Coronary artery (tissue), 2 donors: Measurements from ENCODE around the gene GTSE1.
A peak's percentile ranks its signal among the peaks of the same experiment; 100 is the strongest.

Experiments used
- DNase-seq: peaks from one replicate; pipeline ENCODE4 v3.0.0-alpha.2; 2017; ENCODE audit warnings: low spot score
- H3K27ac ChIP-seq, 2 donors: fragments of 200-600 bp; sonication (generic); one replicate each; pipeline ENCODE4 v1.5.1; 2016 to 2019
- H3K4me3 ChIP-seq: fragments of 200-600 bp; sonication (generic); 2 replicates; pipeline ENCODE4 v1.5.1; 2016; ENCODE audit warnings: mild to moderate bottlenecking, moderate library complexity
- TF ChIP-seq, protein P1 (sequence below): fragments of 200-600 bp; sonication (generic); IDR thresholded peaks from one replicate; pipeline ENCODE4 v1.5.1; 2019; ENCODE audit warnings: antibody characterized with exemption

GTSE1 gene

DNA sequence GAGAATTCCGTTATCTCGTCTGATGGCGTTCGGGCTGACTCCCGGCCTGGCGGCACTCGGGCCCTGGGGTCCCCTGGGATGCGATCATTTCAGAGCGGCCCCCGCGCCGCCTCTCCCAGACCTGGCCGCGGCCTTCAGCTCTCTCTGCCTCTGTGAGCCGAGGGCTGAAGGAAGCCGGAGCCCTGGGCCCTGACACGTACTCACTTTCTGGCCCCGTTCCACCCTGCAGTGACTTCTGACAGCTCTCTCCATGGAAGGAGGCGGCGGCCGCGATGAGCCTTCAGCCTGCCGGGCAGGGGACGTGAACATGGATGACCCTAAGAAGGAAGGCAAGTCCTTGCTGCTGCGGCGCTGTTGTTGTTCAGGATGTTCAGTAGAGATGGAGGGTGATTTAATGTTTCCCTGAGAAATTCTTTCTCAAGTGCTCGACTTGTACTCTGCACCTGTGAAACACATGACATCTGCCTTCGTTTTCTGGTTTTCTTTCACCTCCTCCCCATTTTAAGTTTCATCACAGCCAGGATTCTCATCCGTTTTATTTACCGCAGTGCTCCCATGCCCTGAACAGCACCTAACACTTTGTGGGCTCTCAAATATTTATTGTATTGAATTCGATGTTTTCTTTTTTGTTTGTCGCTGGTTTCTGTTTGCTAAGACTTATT is 612 bp downstream of the GTSE1 start:
- H3K27ac ChIP-seq = no peak overlapping the region
- DNase-seq = no peak
- TF ChIP-seq, protein P1, sequence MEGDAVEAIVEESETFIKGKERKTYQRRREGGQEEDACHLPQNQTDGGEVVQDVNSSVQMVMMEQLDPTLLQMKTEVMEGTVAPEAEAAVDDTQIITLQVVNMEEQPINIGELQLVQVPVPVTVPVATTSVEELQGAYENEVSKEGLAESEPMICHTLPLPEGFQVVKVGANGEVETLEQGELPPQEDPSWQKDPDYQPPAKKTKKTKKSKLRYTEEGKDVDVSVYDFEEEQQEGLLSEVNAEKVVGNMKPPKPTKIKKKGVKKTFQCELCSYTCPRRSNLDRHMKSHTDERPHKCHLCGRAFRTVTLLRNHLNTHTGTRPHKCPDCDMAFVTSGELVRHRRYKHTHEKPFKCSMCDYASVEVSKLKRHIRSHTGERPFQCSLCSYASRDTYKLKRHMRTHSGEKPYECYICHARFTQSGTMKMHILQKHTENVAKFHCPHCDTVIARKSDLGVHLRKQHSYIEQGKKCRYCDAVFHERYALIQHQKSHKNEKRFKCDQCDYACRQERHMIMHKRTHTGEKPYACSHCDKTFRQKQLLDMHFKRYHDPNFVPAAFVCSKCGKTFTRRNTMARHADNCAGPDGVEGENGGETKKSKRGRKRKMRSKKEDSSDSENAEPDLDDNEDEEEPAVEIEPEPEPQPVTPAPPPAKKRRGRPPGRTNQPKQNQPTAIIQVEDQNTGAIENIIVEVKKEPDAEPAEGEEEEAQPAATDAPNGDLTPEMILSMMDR = no peak
- peak overlapping the region; percentile 73 for H3K4me3 ChIP-seq

DNA sequence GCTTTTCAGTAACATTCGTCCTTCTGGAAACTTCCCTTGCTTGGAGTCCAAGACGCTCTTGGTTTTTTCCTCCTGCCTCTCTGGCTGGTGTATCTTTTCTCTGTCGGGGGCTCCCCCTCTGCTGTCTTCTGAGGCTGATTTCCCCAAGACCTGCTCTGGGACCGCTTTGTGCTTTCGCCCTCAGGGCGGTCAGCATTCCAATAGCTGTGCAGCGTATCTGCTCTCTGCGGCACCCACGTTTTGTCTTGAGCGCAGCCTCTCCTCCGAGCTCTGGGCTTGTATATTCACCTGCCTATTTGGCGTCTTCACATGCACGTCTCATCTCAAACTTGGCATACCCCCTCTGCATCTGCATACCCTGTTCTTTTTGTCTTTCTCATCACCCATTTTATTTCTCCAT is 2.4 kb downstream of the GTSE1 start:
- TF ChIP-seq, protein P1 = no peak
- H3K27ac ChIP-seq = no peak overlapping the region
- no peak overlapping the region for H3K4me3 ChIP-seq
- no peak for DNase-seq

DNA sequence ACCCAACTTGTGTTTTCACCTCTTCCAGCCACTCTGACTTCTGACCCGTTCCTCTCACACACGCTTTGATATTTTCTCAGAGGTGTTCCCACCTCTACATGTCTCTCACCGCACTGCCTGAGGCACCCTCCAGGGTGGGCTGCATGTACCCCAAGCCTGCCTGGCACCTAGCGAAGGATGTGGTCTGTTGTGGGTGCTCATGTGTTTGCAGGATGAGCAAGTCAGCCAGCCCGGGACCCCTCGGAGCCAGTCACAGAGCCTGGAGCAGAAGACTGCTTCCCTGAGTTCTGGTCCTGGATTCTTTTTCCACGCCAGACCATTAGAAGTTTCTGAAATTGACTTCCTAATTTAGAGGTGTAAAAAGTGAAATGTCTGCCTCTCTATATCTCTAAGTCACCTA is 3.8 kb downstream of the GTSE1 start:
- H3K4me3 ChIP-seq = no peak overlapping the region
- no peak for DNase-seq
- H3K27ac ChIP-seq = no peak overlapping the region
- TF ChIP-seq, protein P1 = no peak

DNA sequence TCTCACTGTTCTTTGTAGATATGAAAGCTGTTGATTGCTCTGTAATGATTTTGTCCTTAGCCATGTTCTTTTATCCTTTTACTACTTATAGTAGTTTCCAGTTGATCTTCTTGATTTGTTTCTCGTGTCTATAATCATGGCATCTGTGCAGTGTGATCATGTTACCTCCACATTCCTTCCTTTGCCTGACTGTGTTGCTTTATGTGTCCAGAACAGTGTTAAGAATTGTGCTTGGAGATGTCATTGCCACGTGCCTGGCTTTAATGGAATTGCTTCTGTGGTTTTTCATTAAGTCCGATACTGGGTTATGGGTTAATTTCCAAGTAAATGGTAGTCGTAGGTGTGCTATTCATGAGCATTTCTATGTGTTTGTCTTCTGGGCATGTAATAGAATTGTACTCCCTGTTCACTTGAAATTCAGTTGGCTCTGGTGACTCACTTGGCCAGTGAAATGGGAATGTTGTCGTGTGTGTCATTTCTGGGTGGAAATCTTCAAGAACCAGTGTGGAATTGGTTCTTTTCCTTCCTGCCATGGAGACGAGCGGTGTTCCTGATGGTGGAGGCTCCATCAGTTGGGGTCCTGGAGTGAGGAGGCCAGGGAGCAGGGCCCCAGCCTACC is 6.8 kb downstream of the GTSE1 start:
- H3K4me3 ChIP-seq = no peak overlapping the region
- DNase-seq = no peak
- H3K27ac ChIP-seq = no peak overlapping the region
- TF ChIP-seq, protein P1 = no peak

DNA sequence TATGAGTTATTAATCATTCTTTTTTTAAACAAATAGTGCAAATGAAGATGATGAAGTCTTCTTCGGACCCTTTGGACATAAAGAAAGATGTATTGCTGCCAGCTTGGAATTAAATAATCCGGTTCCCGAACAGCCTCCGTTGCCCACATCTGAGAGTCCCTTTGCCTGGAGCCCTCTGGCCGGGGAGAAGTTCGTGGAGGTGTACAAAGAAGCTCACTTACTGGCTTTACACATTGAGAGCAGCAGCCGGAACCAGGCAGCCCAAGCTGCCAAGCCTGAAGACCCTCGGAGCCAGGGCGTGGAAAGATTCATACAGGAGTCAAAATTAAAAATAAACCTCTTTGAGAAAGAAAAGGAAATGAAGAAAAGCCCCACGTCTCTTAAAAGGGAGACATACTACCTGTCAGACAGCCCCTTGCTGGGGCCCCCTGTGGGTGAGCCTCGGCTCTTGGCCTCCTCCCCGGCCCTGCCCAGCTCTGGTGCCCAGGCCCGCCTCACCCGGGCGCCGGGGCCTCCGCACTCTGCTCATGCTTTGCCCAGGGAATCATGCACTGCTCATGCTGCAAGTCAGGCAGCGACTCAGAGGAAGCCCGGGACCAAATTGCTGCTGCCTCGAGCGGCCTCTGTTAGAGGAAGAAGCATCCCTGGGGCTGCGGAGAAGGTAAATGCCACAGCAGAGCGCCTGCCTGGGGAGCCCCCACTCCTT is 11.8 kb downstream of the GTSE1 start:
- TF ChIP-seq, protein P1 = no peak
- no peak overlapping the region for H3K27ac ChIP-seq
- no peak for DNase-seq
- H3K4me3 ChIP-seq = no peak overlapping the region

DNA sequence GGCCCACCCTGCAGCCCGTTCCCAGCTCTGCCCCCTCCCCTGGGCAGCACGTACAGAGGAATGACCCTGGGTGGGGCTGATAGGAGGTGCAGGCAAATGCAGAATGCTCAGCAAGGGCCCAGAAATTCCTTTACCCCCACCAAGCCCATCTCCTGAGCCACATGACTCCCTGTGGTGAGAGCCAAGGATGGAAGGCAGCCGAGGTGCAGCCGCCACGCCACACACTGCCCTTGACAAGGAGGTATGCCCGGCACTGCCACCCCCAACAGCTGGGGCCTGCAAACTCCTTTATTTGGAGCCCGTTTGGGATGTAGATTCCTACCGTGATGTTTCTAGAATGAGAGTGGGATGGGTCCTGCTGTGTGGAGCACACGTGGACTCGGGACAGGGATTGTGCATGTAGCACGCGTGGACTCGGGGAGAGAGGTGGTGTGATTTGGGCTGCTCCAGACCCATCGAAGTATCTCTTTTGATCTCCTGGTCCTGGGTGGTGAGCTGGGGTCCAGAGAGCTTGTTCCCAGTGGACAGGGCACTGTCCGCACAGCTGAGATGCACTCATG is 12.9 kb downstream of the GTSE1 start:
- TF ChIP-seq, protein P1 = no peak
- no peak overlapping the region for H3K27ac ChIP-seq
- no peak overlapping the region for H3K4me3 ChIP-seq
- no peak for DNase-seq
